Stimulated activated CD4-positive, alpha-beta T cell treated with anti-CD3 and anti-CD28 coated beads, Interleukin-2, amount 100 ng/mL, for 48 hours (primary cell): ENCODE data around the gene DUSP1.

Source experiments
- DNase-seq, 2 donors: peaks; one replicate each; pipeline ENCODE4 v3.0.0-alpha.2; 2020

The DUSP1 gene

GRCh38 chr5:172741206-172741582 is 29.8 kb downstream of the DUSP1 start:
- no peak for DNase-seq

GRCh38 chr5:172740428-172741205 is 30.4 kb downstream of the DUSP1 start:
- DNase-seq: no peak

GRCh38 chr5:172739375-172739774 is 31.6 kb downstream of the DUSP1 start:
- no peak for DNase-seq

- no peak for DNase-seq
Measured at GRCh38 chr5:172736508-172737135, 34.4 kb downstream of the DUSP1 start.

- DNase-seq: no peak
Measured at GRCh38 chr5:172735141-172735831, 35.7 kb downstream of the DUSP1 start.

- no peak for DNase-seq
Measured at GRCh38 chr5:172733974-172734346, 37.0 kb downstream of the DUSP1 start.

GRCh38 chr5:172733131-172733973 is 37.6 kb downstream of the DUSP1 start:
- DNase-seq: no peak

- DNase-seq: no peak
Measured at GRCh38 chr5:172732201-172732865, 38.7 kb downstream of the DUSP1 start.

- no peak for DNase-seq
Measured at GRCh38 chr5:172731680-172732074, 39.3 kb downstream of the DUSP1 start.

GRCh38 chr5:172730981-172731679 is 39.9 kb downstream of the DUSP1 start:
- DNase-seq: no peak

GRCh38 chr5:172730222-172730621 is 40.8 kb downstream of the DUSP1 start:
- DNase-seq: no peak

GRCh38 chr5:172729588-172729987 is 41.4 kb downstream of the DUSP1 start:
- DNase-seq: no peak

- DNase-seq: no peak
Measured at GRCh38 chr5:172728481-172729241, 42.3 kb downstream of the DUSP1 start.

GRCh38 chr5:172727551-172727950 is 43.4 kb downstream of the DUSP1 start:
- DNase-seq: no peak

GRCh38 chr5:172726966-172727365 is 44.0 kb downstream of the DUSP1 start:
- no peak for DNase-seq

GRCh38 chr5:172725785-172726184 is 45.2 kb downstream of the DUSP1 start:
- DNase-seq: no peak

GRCh38 chr5:172725273-172725672 is 45.7 kb downstream of the DUSP1 start:
- DNase-seq: no peak

GRCh38 chr5:172724242-172725183 is 46.5 kb downstream of the DUSP1 start:
- DNase-seq: no peak

GRCh38 chr5:172723508-172723907 is 47.5 kb downstream of the DUSP1 start:
- DNase-seq: no peak

GRCh38 chr5:172722327-172722815 is 48.6 kb downstream of the DUSP1 start:
- DNase-seq: no peak
